ENCODE data around the gene MTOR. TPM values are rescaled to one million over a fixed set of nuclear protein-coding genes. Genes with fewer than 3 reads are reported as not detected.

Gene MTOR
- total and polyA plus RNA-seq, 2 donors (not counting 1 experiment from before 2014, with no cell fraction given) = 30.7 to 50.7 TPM

GRCh38 chr1:11187494-11187893, 74.9 kb downstream of the MTOR start:
- CTCF ChIA-PET = interaction anchor here (0.9 kb wide), 1 partner anchor 150 kb away, joined by 4 read pairs; no protein-coding TSS in a partner anchor
- H3K9ac ChIP-seq (ENCODE audit: low read length) = no peak overlapping the region
- DNase-seq (no peak), ATAC-seq (ENCODE audit: low read depth) (no peak)
- no peak overlapping the region for H3K27ac ChIP-seq (ENCODE audit: low read length in 2 of 2)
- H3K4me2 ChIP-seq (replicated peaks; ENCODE audit: low read depth, low read length, poor library complexity, severe bottlenecking) = no peak overlapping the region
- H3K36me3 ChIP-seq (replicated peaks in 1 of 2; ENCODE audit: control extremely low read depth in 1 of 2, control insufficient read depth in 1 of 2, extremely low read depth in 1 of 2, insufficient read depth in 2 of 2, low read length in 1 of 2) = peaks cover 0 to 64% of the 10 kb centered on the region in 2 experiments
- no peak for TF ChIP-seq CTCF (IDR thresholded peaks at IDR 0.05)
- no peak for TF ChIP-seq EZH2 (IDR thresholded peaks at IDR 0.05; ENCODE audit: borderline replicate concordance, insufficient read depth, low read depth, low read length, poor library complexity, severe bottlenecking)
- intact Hi-C loops (cut with micrococcal nuclease) = no loop called here
- no peak overlapping the region for H3K4me3 Mint-ChIP-seq
- H3K27me3 ChIP-seq (replicated peaks in 1 of 4; ENCODE audit: control extremely low read depth in 1 of 4, control insufficient read depth in 3 of 4, insufficient read depth in 4 of 4, low read length in 3 of 4) = no peaks in the 10 kb centered on the region
- POLR2A ChIA-PET = no interaction called here
- H3K9me3 Mint-ChIP-seq (ENCODE audit: insufficient read depth) = no peaks in the 10 kb centered on the region
- no peaks in the 10 kb centered on the region for H3K27me3 Mint-ChIP-seq
- peaks cover 10% of the 10 kb centered on the region for H3K79me2 ChIP-seq (ENCODE audit: control insufficient read depth, insufficient read depth, low read length)
- H3K4me1 ChIP-seq (ENCODE audit: control insufficient read depth in 2 of 2, insufficient read depth in 2 of 2, low read length in 2 of 2) = no peaks in the 10 kb centered on the region
- no peaks in the 10 kb centered on the region for H4K20me1 ChIP-seq (ENCODE audit: control insufficient read depth, insufficient read depth, low read length, poor library complexity, severe bottlenecking)
- no peaks in the 10 kb centered on the region for H3K4me1 Mint-ChIP-seq
- no peak overlapping the region for H2AFZ ChIP-seq (ENCODE audit: insufficient read depth, low read depth, low read length, poor library complexity, severe bottlenecking)
- no peaks in the 10 kb centered on the region for H3K9me3 ChIP-seq (ENCODE audit: control extremely low read depth in 1 of 3, control insufficient read depth in 2 of 3, insufficient read depth in 1 of 3, low read length in 2 of 3)
- no peak overlapping the region for H3K27ac Mint-ChIP-seq
- no peak overlapping the region for H3K4me3 ChIP-seq (ENCODE audit: control extremely low read depth in 1 of 5, extremely low read depth in 1 of 5, insufficient read depth in 1 of 5, low read depth in 2 of 5, low read length in 4 of 5)
- 96% methylated on average over 2 of the region's 2 CpGs for whole genome bisulfite sequencing (ENCODE audit: insufficient coverage)

GRCh38 chr1:11187000-11187399, 75.4 kb downstream of the MTOR start:
- intact Hi-C loops (cut with micrococcal nuclease) = no loop called here
- ChIA-PET POLR2A (no interaction called here), CTCF (interaction anchor here (1.4 kb wide), 1 partner anchor 455 kb away, joined by 4 read pairs; no protein-coding TSS in a partner anchor)
- no peaks in the 10 kb centered on the region for H3K9me3 Mint-ChIP-seq (ENCODE audit: insufficient read depth)
- H3K4me3 Mint-ChIP-seq = no peak overlapping the region
- no peaks in the 10 kb centered on the region for H3K4me1 Mint-ChIP-seq
- no peaks in the 10 kb centered on the region for H3K27me3 Mint-ChIP-seq
- Histone ChIP-seq H3K4me3 (ENCODE audit: control extremely low read depth in 1 of 5, extremely low read depth in 1 of 5, insufficient read depth in 1 of 5, low read depth in 2 of 5, low read length in 4 of 5) (no peak overlapping the region), H3K36me3 (replicated peaks in 1 of 2; ENCODE audit: control extremely low read depth in 1 of 2, control insufficient read depth in 1 of 2, extremely low read depth in 1 of 2, insufficient read depth in 2 of 2, low read length in 1 of 2) (peaks cover 0 to 62% of the 10 kb centered on the region in 2 experiments), H3K9ac (ENCODE audit: low read length) (no peak overlapping the region), H3K9me3 (ENCODE audit: control extremely low read depth in 1 of 3, control insufficient read depth in 2 of 3, insufficient read depth in 1 of 3, low read length in 2 of 3) (no peaks in the 10 kb centered on the region), H3K79me2 (ENCODE audit: control insufficient read depth, insufficient read depth, low read length) (peaks cover 10% of the 10 kb centered on the region), H2AFZ (ENCODE audit: insufficient read depth, low read depth, low read length, poor library complexity, severe bottlenecking) (no peak overlapping the region), H3K4me1 (ENCODE audit: control insufficient read depth in 2 of 2, insufficient read depth in 2 of 2, low read length in 2 of 2) (no peaks in the 10 kb centered on the region), H3K27ac (ENCODE audit: low read length in 2 of 2) (no peak overlapping the region), H3K27me3 (replicated peaks in 1 of 4; ENCODE audit: control extremely low read depth in 1 of 4, control insufficient read depth in 3 of 4, insufficient read depth in 4 of 4, low read length in 3 of 4) (no peaks in the 10 kb centered on the region), H3K4me2 (replicated peaks; ENCODE audit: low read depth, low read length, poor library complexity, severe bottlenecking) (no peak overlapping the region), H4K20me1 (ENCODE audit: control insufficient read depth, insufficient read depth, low read length, poor library complexity, severe bottlenecking) (no peaks in the 10 kb centered on the region)
- no peak for TF ChIP-seq EZH2 (IDR thresholded peaks at IDR 0.05; ENCODE audit: borderline replicate concordance, insufficient read depth, low read depth, low read length, poor library complexity, severe bottlenecking)
- TF ChIP-seq CTCF (IDR thresholded peaks at IDR 0.05) = no peak
- H3K27ac Mint-ChIP-seq = no peak overlapping the region
- DNase-seq = no peak
- no peak for ATAC-seq (ENCODE audit: low read depth)
- 100% methylated on average over 1 of the region's 3 CpGs for WGBS (ENCODE audit: insufficient coverage)
